Tibial nerve (tissue), 4 donors: ENCODE results near the gene RPLP2. TPM values are rescaled to one million over a fixed set of nuclear protein-coding genes. Genes with fewer than 3 reads are reported as not detected.

Experiments
- DNase-seq, 2 donors: peaks; one replicate each; pipeline ENCODE4 v3.0.0-alpha.2; 2019; ENCODE audit warnings: low spot score in 2 of 2
- H3K27ac ChIP-seq, 4 donors: fragments of 200-600 bp; sonication (generic) in 3 of 4; one replicate each; pipeline ENCODE4 v1.5.1; 2017 to 2019; ENCODE audit warnings: mild to moderate bottlenecking in 1 of 4
- H3K27me3 ChIP-seq, 2 donors: fragments of 200-600 bp; sonication (generic) in 1 of 2; one replicate each; pipeline versions ENCODE4 v1.5.1 to v1.6.0; 2017 to 2019
- H3K36me3 ChIP-seq, 3 donors: fragments of 200-600 bp; sonication (generic); one replicate each; pipeline ENCODE4 v1.5.1; 2018 to 2019
- H3K4me1 ChIP-seq, 4 donors: fragments of 200-600 bp; sonication (generic) in 3 of 4; one replicate each; pipeline ENCODE4 v1.5.1; 2017 to 2019
- H3K4me3 ChIP-seq, 4 donors: fragments of 200-600 bp; sonication (generic) in 3 of 4; one replicate each; pipeline ENCODE4 v1.5.1; 2017 to 2019; ENCODE audit warnings: mild to moderate bottlenecking in 1 of 4, moderate library complexity in 1 of 4
- H3K9me3 ChIP-seq, 4 donors: fragments of 200-600 bp; sonication (generic) in 3 of 4; one replicate each; pipeline ENCODE4 v1.5.1; 2017 to 2019
- CTCF ChIP-seq, 5 experiments: fragments of 200-600 bp in 3 of 5; fragments of 450-650 bp in 2 of 5; sonication (generic) in 3 of 5; IDR thresholded peaks; one replicate each; pipeline ENCODE4 v1.5.1; 2016 to 2019; ENCODE audit warnings: antibody characterized with exemption in 5 of 5, mild to moderate bottlenecking in 3 of 5, moderate library complexity in 2 of 5
- EP300 ChIP-seq, 2 donors: sonication (generic); formaldehyde crosslinking; IDR thresholded peaks; one replicate each; pipeline ENCODE4 v1.6.1; 2017; ENCODE audit warnings: antibody characterized with exemption in 2 of 2, mild to moderate bottlenecking in 1 of 2
- POLR2A ChIP-seq, 2 donors: fragments of 450-650 bp; IDR thresholded peaks; one replicate each; pipeline ENCODE4 v1.6.1; 2017; ENCODE audit warnings: antibody characterized with exemption in 2 of 2, mild to moderate bottlenecking in 2 of 2, moderate library complexity in 2 of 2
- WGBS, 2 donors: methylation state at CpG; one replicate each; pipeline ENCODE4 v1.1.5; 2018; 5-methylcytosine and 5-hydroxymethylcytosine counted together
- total RNA-seq, 4 donors: library from RNA; depleted of rRNA; stranded (reverse); fragments of >200 nt; gene quantifications; one replicate each; pipeline ENCODE4 v1.1.0, GENCODE V29; 2016

RPLP2 gene
- total RNA-seq, 4 donors from 2014 or later, result 404 to 765 (median 584) TPM

DNA sequence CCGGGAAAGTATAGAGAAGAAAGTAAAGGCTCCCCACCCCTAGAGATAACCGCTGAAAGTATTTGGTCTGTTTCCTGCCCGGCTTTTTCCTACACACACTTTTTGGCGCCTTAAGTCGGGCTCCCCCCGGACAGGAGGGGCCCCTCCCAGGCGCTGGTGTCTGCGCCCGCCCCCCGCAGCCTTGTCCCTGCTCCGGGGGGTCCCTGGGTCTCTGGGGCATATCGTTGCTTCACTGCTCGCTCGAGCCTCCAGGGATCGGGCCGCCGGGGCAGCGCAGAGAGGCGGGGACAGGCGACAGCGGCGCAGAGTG, 17.0 kb downstream of the RPLP2 start:
- TF ChIP-seq EP300 (IDR thresholded peaks at IDR 0.05), result no peak
- TF ChIP-seq POLR2A (IDR thresholded peaks at IDR 0.05), result no peak
- no peak for TF ChIP-seq CTCF (IDR thresholded peaks at IDR 0.05)
- no peak for DNase-seq
- peaks cover 0 to 66% (median 42%) of the 10 kb centered on the region in 4 donors for H3K4me1 ChIP-seq
- H3K9me3 ChIP-seq, result no peaks in the 10 kb centered on the region
- peak overlapping the region in 2 of 4 donors; percentile 43 to 49 for H3K4me3 ChIP-seq
- 2 to 21% methylated on average over 2 to 20 of the region's 22 CpGs for WGBS, 2 donors
- peak overlapping the region in 2 of 4 donors; percentile 60 to 72 for H3K27ac ChIP-seq
- H3K27me3 ChIP-seq, result peaks cover 0 to 59% of the 10 kb centered on the region in 2 donors
- H3K36me3 ChIP-seq, result peaks cover 0 to 42% (median 26%) of the 10 kb centered on the region in 3 donors

DNA sequence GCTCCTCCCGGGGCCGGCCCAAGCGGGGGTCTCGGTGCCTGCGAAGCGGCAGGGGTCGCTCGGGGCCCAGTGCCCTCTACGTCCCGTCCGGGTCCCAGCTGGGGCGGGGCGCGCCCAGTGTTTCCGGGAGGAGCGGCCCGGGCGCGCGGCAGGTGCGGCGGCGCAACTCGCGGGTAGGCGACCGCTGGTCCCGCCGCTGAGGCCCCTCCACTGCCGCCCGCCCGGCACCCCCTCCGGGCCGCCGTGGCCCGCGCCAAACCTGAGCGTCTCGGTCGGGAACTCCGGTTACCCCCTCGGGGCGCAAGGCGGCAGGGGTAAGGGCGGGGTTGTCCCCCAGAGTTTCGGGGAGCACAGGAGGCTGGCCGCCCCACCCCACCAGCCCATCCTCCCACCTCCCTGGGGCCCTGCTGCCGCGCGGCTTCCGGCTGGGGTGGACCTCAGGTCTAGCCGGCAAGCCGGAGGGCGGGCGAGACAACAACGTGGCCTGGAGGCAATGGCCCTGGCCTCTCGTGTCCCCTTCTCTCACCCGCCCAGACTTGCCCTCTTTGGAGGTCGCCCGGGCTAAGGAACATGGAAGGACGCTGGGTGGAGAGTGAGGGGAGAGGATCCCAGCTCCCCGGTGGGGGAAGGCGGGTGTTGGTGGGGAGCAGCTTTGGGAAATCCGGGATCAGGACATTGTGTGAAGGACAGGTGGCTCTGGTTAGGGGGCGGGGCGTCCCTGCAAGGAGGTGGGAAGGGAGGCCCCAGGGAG, 17.6 kb downstream of the RPLP2 start:
- DNase-seq, result no peak
- peaks cover 0 to 36% (median 23%) of the 10 kb centered on the region in 3 donors for H3K36me3 ChIP-seq
- H3K4me3 ChIP-seq, result peak overlapping the region in 2 of 4 donors; percentile 43 to 49
- H3K4me1 ChIP-seq, result peaks cover 0 to 66% (median 41%) of the 10 kb centered on the region in 4 donors
- peaks cover 0 to 59% of the 10 kb centered on the region in 2 donors for H3K27me3 ChIP-seq
- peak overlapping the region in 3 of 4 donors; percentile 43 to 72 (median 60) for H3K27ac ChIP-seq
- TF ChIP-seq EP300 (IDR thresholded peaks at IDR 0.05), result no peak
- TF ChIP-seq CTCF (IDR thresholded peaks at IDR 0.05), result no peak
- TF ChIP-seq POLR2A (IDR thresholded peaks at IDR 0.05), result no peak
- WGBS, 2 donors, result 24 to 29% methylated on average over 16 to 18 of the region's 66 CpGs
- H3K9me3 ChIP-seq, result no peaks in the 10 kb centered on the region

GRCh38 chr11:827897-828192, 18.1 kb downstream of the RPLP2 start, which contains the start of gene CRACR2B:
TSS of gene CRACR2B (plus strand) at chr11:827919. CDS start at chr11:828608, 689 bp downstream.
- Histone ChIP-seq H3K9me3 (no peaks in the 10 kb centered on the region), H3K4me1 (peaks cover 0 to 65% (median 44%) of the 10 kb centered on the region in 4 donors), H3K4me3 (peak within 1 kb of the TSS in 2 of 4 donors; percentile 43 to 49), H3K27ac (peak within 1 kb of the TSS in 3 of 4 donors; percentile 60 to 72 (median 65)), H3K36me3 (peaks cover 0 to 31% (median 20%) of the 10 kb centered on the region in 3 donors), H3K27me3 (peaks cover 0 to 59% of the 10 kb centered on the region in 2 donors)
- no peak for DNase-seq
- WGBS, 2 donors, result 67 to 68% methylated on average over 5 of the region's 5 CpGs
- TF ChIP-seq EP300 (IDR thresholded peaks at IDR 0.05) (no peak), POLR2A (IDR thresholded peaks at IDR 0.05) (no peak), CTCF (IDR thresholded peaks at IDR 0.05) (no peak)

GRCh38 chr11:828506-829175, 18.9 kb downstream of the RPLP2 start:
- peaks cover 0 to 59% of the 10 kb centered on the region in 2 donors for H3K27me3 ChIP-seq
- TF ChIP-seq EP300 (IDR thresholded peaks at IDR 0.05), result no peak
- TF ChIP-seq POLR2A (IDR thresholded peaks at IDR 0.05), result no peak
- no peak for TF ChIP-seq CTCF (IDR thresholded peaks at IDR 0.05)
- no peaks in the 10 kb centered on the region for H3K9me3 ChIP-seq
- no peak for DNase-seq
- peak overlapping the region in 1 of 4 donors; percentile 44 for H3K4me3 ChIP-seq
- H3K27ac ChIP-seq, result peak overlapping the region in 3 of 4 donors; percentile 3 to 65 (median 32)
- 59 to 71% methylated on average over 15 to 21 of the region's 21 CpGs for WGBS, 2 donors
- peaks cover 0 to 67% (median 47%) of the 10 kb centered on the region in 4 donors for H3K4me1 ChIP-seq
- H3K36me3 ChIP-seq, result peaks cover 0 to 23% (median 19%) of the 10 kb centered on the region in 3 donors
